Measurements from ENCODE around the gene RNH1. TPM values are rescaled to one million over a fixed set of nuclear protein-coding genes. Genes with fewer than 3 reads are reported as not detected.

The RNH1 gene
- total RNA-seq, 1 donor from 2014 or later, result 257 TPM

GRCh38 chr11:497565-498296 is 9.3 kb downstream of the RNH1 start:
- no peak for DNase-seq

GRCh38 chr11:496834-497564 is 10.0 kb downstream of the RNH1 start:
- DNase-seq, result no peak

DNA sequence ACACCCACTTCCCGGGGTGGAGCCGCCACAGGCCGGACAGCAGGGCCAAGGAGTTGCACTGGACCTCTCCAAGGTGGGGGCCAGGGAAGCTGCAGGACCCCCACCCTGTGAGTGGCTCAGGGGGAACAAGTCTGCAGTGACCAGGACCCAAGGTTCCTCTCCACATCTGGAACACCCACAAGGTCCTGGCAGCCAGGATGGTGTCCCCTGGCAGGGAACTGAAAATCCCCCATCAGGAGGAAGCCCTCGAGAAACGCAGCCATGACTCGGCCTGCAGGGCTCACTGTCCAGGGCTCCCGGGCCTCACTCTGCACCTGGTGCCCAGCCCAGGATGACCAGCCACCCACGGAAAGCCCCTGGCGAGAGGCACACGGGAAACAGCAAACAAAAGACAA is 11.5 kb downstream of the RNH1 start:
- peak; percentile 49 for DNase-seq

DNA sequence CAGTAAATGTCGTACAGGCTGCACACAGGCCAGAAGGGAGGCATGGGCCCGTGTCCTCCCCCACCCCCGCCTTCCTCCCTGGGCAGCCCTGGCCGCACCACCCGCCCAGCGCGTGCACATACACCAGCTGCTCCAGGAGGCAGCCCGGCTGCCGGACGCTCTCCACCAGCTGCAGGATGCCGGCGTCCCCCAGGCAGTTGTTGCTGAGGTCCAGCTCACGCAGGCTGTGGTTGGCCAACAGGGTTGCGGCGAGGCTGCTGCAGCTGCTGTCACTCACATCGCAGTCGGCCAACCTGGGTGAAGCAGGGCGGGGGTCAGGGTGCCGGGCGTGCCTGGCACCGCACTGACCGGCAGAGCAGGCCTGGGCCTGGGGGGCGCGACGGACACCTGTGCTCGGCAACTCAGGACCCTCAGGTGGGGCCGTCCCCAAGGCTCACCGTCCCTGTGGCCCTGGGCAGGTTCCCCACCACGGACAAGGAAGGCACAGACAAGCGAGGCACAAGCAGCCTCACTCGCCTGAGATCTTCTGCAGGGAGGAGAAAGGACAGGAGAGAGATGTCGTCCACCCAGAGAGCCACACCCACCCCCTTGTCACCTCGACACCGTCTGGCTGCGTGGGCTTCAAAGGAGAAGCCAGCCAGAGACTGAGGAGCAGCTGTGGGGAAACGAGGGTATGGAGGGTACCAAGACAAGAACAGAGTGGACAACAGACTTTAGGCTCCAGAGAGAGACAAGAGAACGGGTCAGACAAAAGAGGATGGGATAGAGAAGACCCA is 12.1 kb downstream of the RNH1 start:
- no peak for DNase-seq

- DNase-seq, result no peak
Measured at GRCh38 chr11:492427-493226, 14.4 kb downstream of the RNH1 start.

- no peak for DNase-seq
Measured at GRCh38 chr11:491358-491757, 15.7 kb downstream of the RNH1 start.

DNA sequence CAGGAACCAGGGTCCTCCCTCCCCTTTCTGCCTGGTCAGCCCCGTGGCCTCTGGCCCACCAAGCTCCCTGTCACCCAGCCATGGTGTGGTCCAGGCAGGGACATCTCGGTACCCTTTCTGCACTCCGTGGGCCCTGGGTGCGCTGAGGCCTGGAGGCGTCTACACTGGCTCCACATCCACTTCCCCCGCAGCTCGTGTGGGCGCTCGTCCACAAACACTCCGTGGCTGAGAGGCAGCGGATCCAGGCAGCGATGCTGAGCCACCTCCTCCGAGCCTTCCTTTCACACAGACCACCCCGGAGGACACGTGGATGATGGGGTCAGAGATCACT is 16.1 kb downstream of the RNH1 start:
- DNase-seq, result no peak

GRCh38 chr11:490186-490929 is 16.7 kb downstream of the RNH1 start:
- DNase-seq, result no peak

GRCh38 chr11:489610-490185 is 17.3 kb downstream of the RNH1 start:
- DNase-seq, result no peak

GRCh38 chr11:488992-489391 is 18.1 kb downstream of the RNH1 start:
- no peak for DNase-seq

GRCh38 chr11:488579-488978 is 18.5 kb downstream of the RNH1 start:
- no peak for DNase-seq

DNA sequence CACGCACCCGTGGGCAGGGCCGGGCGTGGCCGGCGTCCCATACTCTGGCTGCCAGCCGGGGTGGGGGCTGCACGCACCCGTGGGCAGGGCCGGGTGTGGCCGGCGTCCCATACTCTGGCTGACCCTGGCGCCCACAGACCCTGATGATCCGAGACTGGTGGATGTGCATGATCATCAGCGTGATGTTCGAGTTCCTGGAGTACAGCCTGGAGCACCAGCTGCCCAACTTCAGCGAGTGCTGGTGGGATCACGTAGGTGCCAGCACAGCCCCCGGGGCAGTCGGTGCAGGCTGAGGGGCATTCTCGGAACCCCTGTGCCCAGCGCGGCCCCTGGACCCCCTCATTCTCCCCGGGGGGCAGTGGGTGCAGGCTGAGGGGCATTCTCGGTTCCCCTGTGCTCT is 19.0 kb downstream of the RNH1 start:
- DNase-seq, result no peak

GRCh38 chr11:487571-488021 is 19.4 kb downstream of the RNH1 start:
- no peak for DNase-seq

- DNase-seq, result no peak
Measured at GRCh38 chr11:486189-486588, 20.9 kb downstream of the RNH1 start.

DNA sequence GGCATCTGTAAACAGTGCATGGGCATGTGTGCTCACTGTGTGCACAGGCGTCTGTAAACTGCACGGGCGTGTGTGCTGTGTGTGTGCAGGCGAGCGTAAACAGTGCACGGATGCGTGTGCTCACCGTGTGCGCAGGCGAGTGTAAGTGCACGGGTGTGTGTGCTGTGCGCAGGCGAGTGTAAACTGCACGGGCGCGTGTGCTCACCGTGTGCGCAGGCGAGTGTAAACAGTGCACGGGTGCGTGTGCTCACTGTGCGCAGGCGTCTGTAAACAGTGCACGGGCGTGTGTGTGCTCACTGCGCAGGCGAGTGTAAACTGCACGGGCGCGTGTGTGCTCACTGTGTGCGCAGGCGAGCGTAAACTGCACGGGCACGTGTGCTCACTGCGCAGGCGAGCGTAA is 22.4 kb downstream of the RNH1 start:
- DNase-seq, result no peak

DNA sequence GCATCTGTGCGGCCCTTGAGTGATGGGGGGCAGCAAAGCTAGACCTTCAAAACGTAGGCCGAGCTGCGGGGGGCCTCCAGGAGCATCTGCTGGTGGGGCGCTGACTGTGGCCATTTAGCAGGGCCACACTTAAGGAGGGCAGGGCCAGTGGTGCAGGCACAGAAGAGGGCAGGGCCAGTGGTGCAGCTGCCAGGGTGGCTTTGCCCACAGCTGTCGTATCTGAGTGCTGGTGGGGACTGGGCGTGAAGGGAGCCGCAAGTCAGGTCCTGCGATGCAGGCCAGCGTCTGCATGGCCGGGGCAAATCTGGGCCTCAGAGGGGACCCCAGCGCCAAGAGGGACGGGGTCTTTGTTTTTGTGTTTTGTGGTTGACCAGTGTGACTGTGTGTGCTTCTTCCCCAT is 27.7 kb downstream of the RNH1 start:
- no peak for DNase-seq

DNA sequence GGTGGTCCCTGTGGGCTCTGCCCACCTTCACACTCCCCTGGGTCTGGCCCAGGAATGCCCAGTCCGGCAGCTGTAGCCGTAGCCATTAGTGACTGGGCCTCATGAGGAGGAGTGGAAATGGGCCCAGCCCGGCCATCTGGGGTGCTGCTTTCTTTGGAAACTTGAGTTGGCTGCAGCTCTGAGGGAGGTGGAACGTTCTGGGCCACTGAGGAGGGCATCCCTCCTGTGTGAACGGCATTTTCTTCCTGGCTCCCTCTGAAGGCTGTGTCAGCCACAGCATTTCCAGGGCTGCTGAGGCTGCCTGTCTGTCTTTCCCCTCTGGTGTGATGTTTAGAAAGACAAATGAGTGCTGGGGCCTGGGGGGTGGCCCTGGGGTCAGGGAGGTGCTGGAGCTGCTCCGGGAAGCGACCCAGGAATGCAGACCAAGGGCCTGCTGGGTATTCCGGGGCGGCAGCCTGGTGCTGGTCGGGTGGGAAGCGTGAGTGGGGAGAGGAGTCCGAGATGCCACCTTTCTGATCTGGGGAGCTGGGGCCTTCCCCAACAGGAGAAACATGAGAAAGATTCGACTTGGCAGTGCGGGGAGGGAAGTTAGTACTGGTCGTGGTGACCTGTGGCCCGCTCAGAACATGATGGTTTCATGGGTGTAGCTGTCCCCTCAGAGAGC is 29.9 kb downstream of the RNH1 start:
- no peak for DNase-seq

DNA sequence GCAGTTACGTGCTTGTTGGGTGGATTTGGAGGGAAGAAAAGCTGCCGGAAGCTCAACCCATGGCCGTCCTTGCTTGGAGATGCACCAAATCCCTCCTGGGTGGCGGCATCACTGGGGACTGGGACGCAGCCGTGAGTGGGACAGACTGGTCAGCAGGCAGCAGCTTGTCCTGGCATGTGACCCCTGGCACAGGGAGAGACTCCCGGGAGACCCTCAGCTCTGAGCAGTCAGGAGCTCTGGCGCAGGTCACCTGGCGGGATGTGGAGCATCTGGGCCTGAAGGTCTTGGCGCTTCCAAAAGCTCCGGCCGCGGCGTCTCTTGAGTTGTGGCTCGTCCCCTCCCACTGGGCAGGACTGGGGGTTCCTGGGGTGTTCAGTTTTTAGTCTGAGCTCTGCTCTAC is 30.6 kb downstream of the RNH1 start:
- DNase-seq, result no peak

- no peak for DNase-seq
Measured at GRCh38 chr11:475941-476340, 31.1 kb downstream of the RNH1 start.

GRCh38 chr11:474914-475506 is 32.0 kb downstream of the RNH1 start:
- DNase-seq, result no peak

Measured in dermis blood vessel endothelial cell (primary cell).